K562 (cell line): ENCODE results near the gene CD38. TPM values are rescaled to one million over a fixed set of nuclear protein-coding genes. Genes with fewer than 3 reads are reported as not detected.
"Not testable (repeated sequence)": the region's sequence is repeated elsewhere in the genome, so short reads cannot be mapped to it uniquely, and the experiment has no call there.

Experiments
- ATAC-seq: fragments of 200-7000 bp; cut with Tn5 transposase; 3 replicates; pipeline ENCODE4 v1.9.1; 2020; ENCODE audit warnings: moderate library complexity
- BruUV-seq: library from RNA; stranded (reverse); fragments of 400-500 nt; replicated peaks from 2 replicates; lab custom pipeline; 2021; lab: Mats Ljungman, UMichigan
- CTCF ChIA-PET: fragments of 300-600 bp; formaldehyde crosslinking; extraction: SDS; loops from one replicate; lab custom pipeline; 2021; ENCODE audit warnings: low intra/inter-chr PET ratio; lab: Yijun Ruan, JAX
- POLR2A ChIA-PET: fragments of 300-600, 350-650 bp; sonication (Branson Sonifier 250); formaldehyde crosslinking; extraction: SDS; loops from one replicate; lab custom pipeline; 2021; ENCODE audit warnings: antibody characterized with exemption, inconsistent platforms; lab: Yijun Ruan, JAX
- DNase-seq, 4 experiments: peaks; one replicate each; pipeline versions ENCODE4 v3.0.0 to v3.0.0-alpha.2; 2011 to 2018; ENCODE audit warnings: low spot score in 3 of 4, mixed read lengths in 3 of 4; ENCODE audit errors: extremely low read depth in 1 of 4
- FAIRE-seq: peaks from 2 replicates; lab custom pipeline; 2011; peaks lifted over from hg19 to GRCh38; lab: Jason Lieb, UNC
- H2AFZ ChIP-seq: 2 replicates; pipeline ENCODE4 v1.6.0; 2011; ENCODE audit warnings: low read depth, low read length, control low read depth, inconsistent platforms
- H3K27ac ChIP-seq: fragments of 200-600 bp; 3 replicates; pipeline ENCODE4 v1.8.0; 2011; ENCODE audit warnings: low read depth, mild to moderate bottlenecking, control low read depth, inconsistent platforms, low read length, moderate library complexity, mixed read lengths; ENCODE audit errors: extremely low read depth
- H3K27me3 ChIP-seq, 2 experiments: fragments of 300-600 bp in 1 of 2; 2 replicates in 1 of 2; 3 replicates in 1 of 2; pipeline versions ENCODE4 v1.6.0 to v1.8.0; 2011; ENCODE audit warnings: inconsistent platforms in 2 of 2, low read length in 2 of 2, mild to moderate bottlenecking in 1 of 2, mixed read lengths in 1 of 2, moderate library complexity in 1 of 2; ENCODE audit not compliant: control insufficient read depth in 2 of 2, insufficient read depth in 2 of 2
- H3K36me3 ChIP-seq: fragments of 300-600 bp; 3 replicates; pipeline ENCODE4 v1.8.0; 2011; ENCODE audit warnings: mild to moderate bottlenecking, low read length, inconsistent platforms; ENCODE audit not compliant: control insufficient read depth, insufficient read depth
- H3K4me1 ChIP-seq, 2 experiments: fragments of 200-600 bp in 1 of 2; replicated peaks in 1 of 2; 2 replicates in 1 of 2; 3 replicates in 1 of 2; pipeline versions ENCODE4 v1.5.1 to v1.8.0; 2011; ENCODE audit warnings: inconsistent platforms in 2 of 2, low read length in 2 of 2, mild to moderate bottlenecking in 1 of 2, mixed read lengths in 1 of 2, moderate library complexity in 1 of 2; ENCODE audit not compliant: control insufficient read depth in 2 of 2, insufficient read depth in 2 of 2
- H3K4me2 ChIP-seq: 2 replicates; pipeline ENCODE4 v1.6.1; 2011; ENCODE audit warnings: low read length, control low read depth, inconsistent platforms, mixed read lengths; ENCODE audit not compliant: insufficient read depth
- H3K4me3 ChIP-seq: fragments of 200-600 bp; sonication (generic), shearing (Covaris generic); 2 replicates; pipeline ENCODE4 v1.5.1; 2016; ENCODE audit warnings: control low read depth, inconsistent platforms
- H3K79me2 ChIP-seq: fragments of 200-600 bp; 3 replicates; pipeline ENCODE4 v1.8.0; 2011; ENCODE audit warnings: low read length, inconsistent platforms; ENCODE audit not compliant: control insufficient read depth, insufficient read depth
- H3K9ac ChIP-seq, 2 experiments: 2 replicates each; pipeline versions ENCODE4 v1.6.0 to v1.6.1; 2011; ENCODE audit warnings: low read depth in 2 of 2, low read length in 2 of 2, control low read depth in 1 of 2, inconsistent platforms in 1 of 2, mild to moderate bottlenecking in 1 of 2, mixed read lengths in 1 of 2; ENCODE audit not compliant: insufficient read depth in 1 of 2
- H3K9me1 ChIP-seq: one replicate; pipeline ENCODE4 v1.6.0; 2011; ENCODE audit warnings: inconsistent platforms, mild to moderate bottlenecking, low read length, moderate library complexity; ENCODE audit not compliant: control insufficient read depth, insufficient read depth
- H3K9me3 ChIP-seq: replicated peaks from 2 replicates; pipeline ENCODE4 v1.5.1; 2011; ENCODE audit warnings: low read depth, low read length, inconsistent platforms; ENCODE audit not compliant: control insufficient read depth, insufficient read depth
- H4K20me1 ChIP-seq: replicated peaks from 2 replicates; pipeline ENCODE4 v1.6.1; 2011; ENCODE audit warnings: low read length, inconsistent platforms, mixed read lengths; ENCODE audit not compliant: control insufficient read depth, insufficient read depth
- CEBPG ChIP-seq, 3 experiments: fragments of 200-800 bp in 1 of 3; sonication (Bioruptor generic) in 1 of 3; sonication (generic) in 1 of 3; formaldehyde crosslinking in 1 of 3; IDR thresholded peaks in 2 of 3; conservative IDR thresholded peaks in 1 of 3; 2 replicates each; pipeline versions ENCODE4 v1.6.1 to v1.8.0; 2016 to 2022; ENCODE audit warnings: missing compliant biosample characterization in 2 of 3, missing genetic modification characterization in 2 of 3, mild to moderate bottlenecking in 1 of 3, missing genetic modification reagents in 1 of 3
- DEAF1 ChIP-seq: fragments of 450-650 bp; formaldehyde crosslinking; IDR thresholded peaks from 2 replicates; pipeline ENCODE4 v1.4.0; 2020; ENCODE audit warnings: mild to moderate bottlenecking, moderate library complexity
- ILF3 ChIP-seq: fragments of 450-650 bp; IDR thresholded peaks from 2 replicates; pipeline ENCODE4 v1.6.1; 2018; ENCODE audit warnings: antibody characterized with exemption, mild to moderate bottlenecking, moderate library complexity, borderline replicate concordance
- KLF1 ChIP-seq: fragments of 450-650 bp; IDR thresholded peaks from 2 replicates; pipeline ENCODE4 v1.6.1; 2016; ENCODE audit warnings: missing genetic modification characterization, missing compliant biosample characterization
- TFAP4 ChIP-seq: sonication (generic); formaldehyde crosslinking; IDR thresholded peaks from 2 replicates; pipeline ENCODE4 v1.8.0; 2022; ENCODE audit warnings: missing genetic modification reagents, mild to moderate bottlenecking, moderate library complexity, borderline replicate concordance
- WGBS: fragments of 100-300 bp; shearing (Covaris generic); methylation state at CpG from one replicate; pipeline ENCODE4 v1.1.6; 2016; ENCODE audit warnings: low coverage, mixed read lengths; ENCODE audit not compliant: insufficient coverage; ENCODE audit errors: missing lambda C conversion rate; 5-methylcytosine and 5-hydroxymethylcytosine counted together
- in situ Hi-C: fragments of 300-500 bp; cut with MboI; formaldehyde crosslinking; loops from 4 replicates; pipeline ENCODE4 v1.15.0; 2018; ENCODE audit warnings: inconsistent platforms, mixed read lengths
- intact Hi-C: fragments of 100-400 bp; cut with micrococcal nuclease; formaldehyde crosslinking; loops from 2 replicates; pipeline ENCODE4 v1.14.2; 2022
- polyA plus RNA-seq, 8 experiments: library from polyadenylated mRNA; depleted of rRNA in 4 of 8; stranded (reverse) in 5 of 8; unstranded in 3 of 8; fragments of >200 nt; fragmentation: Nextera tagmentation in 2 of 8; fragmentation: Illumina TruSeq in 1 of 8; extraction: Ambion mirVana in 2 of 8; extraction: Trizol in 1 of 8; gene quantifications; 2 replicates each; pipeline versions ENCODE4 v1.2.1 to v1.2.3, GENCODE V29; 2011 to 2014; ENCODE audit warnings: inconsistent platforms in 1 of 8, missing spikeins in 1 of 8
- total RNA-seq, 7 experiments: library from RNA; depleted of rRNA in 6 of 7; stranded (reverse); fragments of >200 nt in 6 of 7; fragmentation: Illumina TruSeq in 2 of 7; extraction: Trizol in 2 of 7; gene quantifications; 2 replicates each; pipeline versions ENCODE4 v1.2.1 to v1.2.3, GENCODE V29; 2011 to 2021; ENCODE audit warnings: low replicate concordance in 1 of 7
- TF ChIP-seq, protein P1 (sequence below): fragments of 200-800 bp; sonication (Bioruptor generic); IDR thresholded peaks from 2 replicates; pipeline ENCODE4 v1.6.1; 2017; ENCODE audit warnings: missing genetic modification characterization, missing compliant biosample characterization

The CD38 gene
- total and polyA plus RNA-seq, 9 of the 15 experiments (the other 6 are each of a cell fraction or from before 2014, with no cell fraction given): 0.04 to 0.06 (median 0.04) TPM; not detected in 5

DNA sequence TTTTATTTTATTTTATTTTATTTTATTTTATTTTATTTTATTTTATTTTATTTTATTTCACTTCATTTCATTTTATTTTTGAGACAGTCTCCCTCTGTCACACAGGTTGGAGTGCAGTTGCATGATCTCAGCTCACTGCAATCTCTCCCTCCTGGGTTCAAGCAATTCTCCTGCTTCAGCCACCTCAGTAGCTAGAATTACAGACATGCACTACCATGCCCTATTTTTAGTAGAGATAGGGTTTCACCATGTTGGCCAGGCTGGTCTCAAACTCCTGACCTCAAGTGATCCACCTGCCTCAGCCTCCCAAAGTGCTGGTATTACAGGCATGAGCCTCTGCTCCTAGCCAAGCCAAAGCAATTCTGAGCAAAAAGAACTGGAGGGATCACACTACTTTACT, 24.4 kb downstream of the CD38 start:
- H3K4me1 ChIP-seq, H3K9ac ChIP-seq, H3K27me3 ChIP-seq, POLR2A ChIA-PET, H3K4me3 ChIP-seq, H3K4me2 ChIP-seq, FAIRE-seq, H3K9me3 ChIP-seq, H3K9me1 ChIP-seq, H3K79me2 ChIP-seq, CTCF ChIA-PET, ATAC-seq, DNase-seq, H3K36me3 ChIP-seq, BruUV-seq, H4K20me1 ChIP-seq, H2AFZ ChIP-seq, H3K27ac ChIP-seq: not testable (repeated sequence)
- intact Hi-C loops (loop anchor here (2.0 kb wide), 1 partner anchor 72 kb away; no protein-coding TSS in a partner anchor), in situ Hi-C loops (loop anchor here (10.0 to 25.0 kb wide), 2 partner anchors 202 to 460 kb away; no protein-coding TSS in a partner anchor)

DNA sequence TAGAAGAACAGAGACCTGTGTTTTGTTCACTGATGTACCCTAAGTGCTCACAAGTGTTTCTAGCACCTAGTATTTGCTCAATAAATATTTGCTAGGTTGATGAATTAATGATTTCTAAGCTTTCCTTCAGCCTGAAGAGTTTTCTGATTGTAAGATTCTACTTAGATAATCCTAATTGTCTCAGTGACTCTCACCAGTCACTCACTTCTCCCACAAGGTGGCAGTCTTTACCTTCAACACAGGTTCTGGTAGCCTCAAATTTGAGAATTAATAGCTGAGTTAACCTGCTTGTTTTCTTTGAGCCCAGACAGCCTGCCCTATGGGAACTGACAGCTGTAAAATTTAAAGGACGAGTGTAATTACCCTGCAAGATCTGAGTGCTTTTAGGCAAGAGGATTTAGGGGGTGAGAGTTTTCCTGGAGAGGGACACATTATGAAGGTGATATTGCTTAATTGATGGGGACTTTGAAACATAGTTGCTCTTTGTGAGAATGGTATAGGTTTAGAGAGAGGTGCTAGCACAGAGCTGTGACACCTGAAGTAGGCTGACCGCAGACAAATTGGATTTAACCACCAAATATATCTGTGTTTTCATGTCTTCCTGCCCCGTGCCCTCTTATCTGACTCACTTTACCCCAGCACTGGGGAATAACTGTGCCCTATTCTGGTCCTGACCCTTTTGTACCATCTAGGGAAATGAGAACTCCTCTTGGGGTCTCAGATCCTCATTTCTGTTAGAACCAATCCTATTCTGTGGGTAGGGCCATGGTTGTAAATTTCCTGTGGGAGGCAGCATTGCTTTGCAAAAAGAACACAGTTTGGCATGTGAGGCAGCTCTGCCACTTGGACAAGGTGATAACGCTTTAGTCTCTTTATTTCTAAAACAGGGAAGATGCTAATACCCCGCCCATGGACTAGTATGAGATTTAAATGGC, 27.7 kb downstream of the CD38 start:
- Histone ChIP-seq H3K4me3 (no peak overlapping the region), H2AFZ (no peak overlapping the region), H3K4me2 (no peak overlapping the region), H3K4me1 (no peaks in the 10 kb centered on the region), H3K9me1 (no peaks in the 10 kb centered on the region), H3K27me3 (no peaks in the 10 kb centered on the region; a peak in 1 of 5 replicates), H4K20me1 (no peaks in the 10 kb centered on the region), H3K9ac (no peak overlapping the region), H3K27ac (no peak overlapping the region), H3K79me2 (no peaks in the 10 kb centered on the region), H3K9me3 (no peaks in the 10 kb centered on the region), H3K36me3 (no peaks in the 10 kb centered on the region)
- WGBS: under 1% methylated on average over 5 of the region's 5 CpGs
- FAIRE-seq (peak; percentile 67), ATAC-seq (peak; percentile 89), DNase-seq (peak; percentile 42 to 62 (median 50))
- in situ Hi-C loops (loop anchor here (5.0 to 25.0 kb wide), 3 partner anchors 151 to 456 kb away; no protein-coding TSS in a partner anchor), intact Hi-C loops (loop anchor here (1.0 to 2.0 kb wide), 5 partner anchors 77 to 459 kb away; no protein-coding TSS in a partner anchor)
- no TSS peak for BruUV-seq
- CTCF ChIA-PET: interaction anchor here (0.6 to 2.8 kb wide), 9 partner anchors 73 to 459 kb away, joined by 3 to 28 read pairs (median 4); partner anchors contain the start of gene FBXL5
- POLR2A ChIA-PET: interaction anchor here (0.6 kb wide), 1 partner anchor 188 kb away, joined by 3 read pairs; no protein-coding TSS in a partner anchor
- TF ChIP-seq CEBPG (CRISPR knock-in tag; IDR thresholded peaks at IDR 0.05): no peak
- TF ChIP-seq CEBPG (tag; conservative IDR thresholded peaks at IDR 0.05 in 1 of 2, IDR thresholded peaks at IDR 0.05 in 1 of 2): 0 out of 4 replicates have a peak, but pooled peaks of 1 of the 2 experiments have one; percentile 10
- no peak for TF ChIP-seq ILF3
- TF ChIP-seq, protein P1, sequence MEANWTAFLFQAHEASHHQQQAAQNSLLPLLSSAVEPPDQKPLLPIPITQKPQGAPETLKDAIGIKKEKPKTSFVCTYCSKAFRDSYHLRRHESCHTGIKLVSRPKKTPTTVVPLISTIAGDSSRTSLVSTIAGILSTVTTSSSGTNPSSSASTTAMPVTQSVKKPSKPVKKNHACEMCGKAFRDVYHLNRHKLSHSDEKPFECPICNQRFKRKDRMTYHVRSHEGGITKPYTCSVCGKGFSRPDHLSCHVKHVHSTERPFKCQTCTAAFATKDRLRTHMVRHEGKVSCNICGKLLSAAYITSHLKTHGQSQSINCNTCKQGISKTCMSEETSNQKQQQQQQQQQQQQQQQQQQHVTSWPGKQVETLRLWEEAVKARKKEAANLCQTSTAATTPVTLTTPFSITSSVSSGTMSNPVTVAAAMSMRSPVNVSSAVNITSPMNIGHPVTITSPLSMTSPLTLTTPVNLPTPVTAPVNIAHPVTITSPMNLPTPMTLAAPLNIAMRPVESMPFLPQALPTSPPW (CRISPR knock-in tag): no peak
- TF ChIP-seq DEAF1 (CRISPR knock-in tag): peak; percentile 60; the same call in 1 of the 2 replicates
- no peak for TF ChIP-seq TFAP4 (CRISPR knock-in tag)
- TF ChIP-seq KLF1 (tag): no peak
